ENCODE measurements around the gene GTF2F1.
"Not testable (repeated sequence)": the region's sequence is repeated elsewhere in the genome, so short reads cannot be mapped to it uniquely, and the experiment has no call there.

GTF2F1 gene

DNA sequence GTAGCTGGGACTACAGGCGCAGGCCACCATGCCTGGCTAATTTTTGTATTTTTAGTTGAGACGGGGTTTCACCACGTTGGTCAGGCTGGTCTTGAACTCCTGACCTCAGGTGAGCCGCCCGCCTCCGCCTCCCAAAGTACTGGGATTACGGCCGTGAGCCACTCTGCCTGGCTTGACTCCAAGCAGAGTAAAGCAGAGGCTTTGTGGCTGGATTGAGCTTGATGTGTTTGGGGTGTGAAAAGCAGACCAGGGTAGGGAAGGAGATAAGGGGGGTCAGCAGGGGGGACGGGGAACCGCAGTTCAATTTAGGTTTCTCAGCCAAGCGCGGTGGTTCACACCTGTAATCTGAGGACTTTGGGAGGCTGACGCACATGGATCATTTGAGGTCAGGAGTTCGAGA lies 35.8 kb downstream of the GTF2F1 start:
- no peak overlapping the region for H3K4me3 Mint-ChIP-seq
- peaks cover under 1% of the 10 kb centered on the region for H3K9me3 Mint-ChIP-seq
- peaks cover 5% of the 10 kb centered on the region for H3K4me1 Mint-ChIP-seq
- H3K27ac Mint-ChIP-seq = no peak overlapping the region
- no peak for ATAC-seq
- no peaks in the 10 kb centered on the region for H3K36me3 Mint-ChIP-seq
- no peaks in the 10 kb centered on the region for H3K27me3 Mint-ChIP-seq

GRCh38 chr19:6355321-6356040 lies 37.5 kb downstream of the GTF2F1 start:
- not testable (repeated sequence) for H3K9me3 Mint-ChIP-seq, H3K36me3 Mint-ChIP-seq, ATAC-seq, H3K27me3 Mint-ChIP-seq, H3K4me1 Mint-ChIP-seq, H3K4me3 Mint-ChIP-seq, H3K27ac Mint-ChIP-seq

DNA sequence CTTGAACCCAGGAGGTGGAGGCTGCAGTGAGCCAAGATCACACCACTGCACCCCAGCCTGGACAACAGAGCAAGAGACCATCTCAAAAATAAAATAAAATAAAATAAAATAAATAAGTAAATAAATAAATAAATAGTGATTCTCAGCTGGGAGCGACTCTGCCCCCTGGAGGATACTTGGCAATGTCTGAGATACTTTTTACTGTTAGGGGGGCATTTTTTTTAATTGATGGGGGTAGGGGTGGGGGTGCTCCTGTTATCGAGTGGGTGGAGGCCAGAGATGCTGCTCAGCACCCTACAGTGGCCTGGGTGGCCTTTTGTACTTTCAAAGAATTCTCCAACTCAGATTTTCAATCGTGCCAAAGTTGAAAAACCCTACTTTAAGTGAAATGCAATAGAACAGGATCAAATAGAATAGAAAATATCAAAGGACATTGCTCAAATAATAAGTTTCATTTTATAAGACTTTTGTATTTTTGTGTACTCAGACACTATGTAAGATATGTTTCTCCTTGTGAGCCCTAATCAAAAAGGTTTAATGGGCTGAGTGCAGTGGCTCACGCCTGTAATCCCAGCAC lies 38.8 kb downstream of the GTF2F1 start:
- Mint-ChIP-seq H3K27me3 (no peaks in the 10 kb centered on the region), H3K4me3 (no peak overlapping the region), H3K4me1 (no peaks in the 10 kb centered on the region), H3K9me3 (peaks cover 3% of the 10 kb centered on the region), H3K36me3 (no peaks in the 10 kb centered on the region), H3K27ac (no peak overlapping the region)
- no peak for ATAC-seq

DNA sequence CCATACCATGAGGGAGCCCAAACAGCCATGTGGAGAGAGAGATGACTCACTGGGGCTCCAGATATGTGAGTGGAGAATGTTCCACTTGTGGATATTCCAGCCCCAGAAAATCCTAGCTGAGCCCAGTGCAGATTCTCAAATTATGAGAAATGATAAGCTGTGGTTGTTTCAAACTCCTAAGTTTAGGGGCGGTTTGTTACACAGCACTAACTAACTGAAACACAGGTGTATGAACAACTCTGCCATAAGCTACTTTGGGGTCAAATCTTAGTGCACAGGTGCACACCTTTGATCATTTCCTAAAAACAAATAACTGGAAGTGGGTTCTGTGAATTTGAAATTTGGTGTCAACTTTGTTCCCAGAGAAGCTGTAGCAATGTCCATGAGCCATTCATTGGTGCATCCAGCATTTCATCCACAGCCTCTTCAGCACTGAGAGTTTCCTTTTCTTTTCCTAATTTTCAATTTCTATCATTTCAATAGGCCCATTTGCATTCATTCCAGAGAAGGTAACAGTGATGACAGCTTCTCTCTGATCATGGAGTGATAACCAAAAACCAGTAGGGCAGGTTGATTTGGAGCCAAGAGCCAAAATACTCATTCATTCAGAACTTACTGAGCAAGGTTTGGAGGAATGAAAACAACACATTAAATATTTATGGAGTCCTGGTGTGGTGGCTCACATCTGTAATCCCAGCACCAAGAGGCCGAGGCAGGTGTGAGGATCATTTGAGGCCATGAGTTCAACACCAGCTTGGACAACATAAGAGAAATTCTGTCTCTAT lies 40.4 kb downstream of the GTF2F1 start:
- Mint-ChIP-seq H3K27me3 (no peaks in the 10 kb centered on the region), H3K4me3 (no peak overlapping the region)

GRCh38 chr19:6350688-6351087 lies 42.3 kb downstream of the GTF2F1 start:
- H3K4me1 Mint-ChIP-seq = no peaks in the 10 kb centered on the region
- ATAC-seq = no peak
- H3K36me3 Mint-ChIP-seq = no peaks in the 10 kb centered on the region
- no peak overlapping the region for H3K4me3 Mint-ChIP-seq
- H3K9me3 Mint-ChIP-seq = peaks cover 3% of the 10 kb centered on the region
- H3K27me3 Mint-ChIP-seq = no peaks in the 10 kb centered on the region
- no peak overlapping the region for H3K27ac Mint-ChIP-seq

More for the DNA sequence above, 40.4 kb downstream of the GTF2F1 start:
- Mint-ChIP-seq H3K9me3 (peaks cover 3% of the 10 kb centered on the region), H3K36me3 (no peaks in the 10 kb centered on the region), H3K27ac (no peak overlapping the region), H3K4me1 (no peaks in the 10 kb centered on the region)
- no peak for ATAC-seq

DNA sequence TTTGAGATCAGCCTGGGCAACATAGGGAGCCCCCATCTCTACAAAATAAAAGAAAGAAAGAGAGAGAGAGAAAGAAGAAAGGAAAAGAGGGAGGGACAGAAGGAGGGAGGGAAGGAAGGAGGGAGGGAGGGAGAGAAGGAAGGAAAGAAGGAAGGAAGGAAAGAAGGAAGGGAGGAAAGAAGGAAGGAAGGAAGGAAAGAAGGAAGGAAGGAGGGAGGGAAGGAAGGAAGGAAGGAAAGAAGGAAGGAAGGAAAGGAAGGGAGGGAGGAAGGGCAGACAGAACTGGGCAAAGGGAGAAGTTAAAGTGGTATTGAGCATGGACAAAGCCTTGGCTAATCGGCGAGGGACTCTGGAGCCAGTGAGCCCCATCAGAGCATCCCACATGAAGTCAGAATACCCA lies 43.7 kb downstream of the GTF2F1 start:
- not testable (repeated sequence) for H3K36me3 Mint-ChIP-seq, H3K4me3 Mint-ChIP-seq, H3K27me3 Mint-ChIP-seq, ATAC-seq, H3K27ac Mint-ChIP-seq, H3K4me1 Mint-ChIP-seq, H3K9me3 Mint-ChIP-seq

- Mint-ChIP-seq H3K27ac (no peak overlapping the region), H3K9me3 (no peaks in the 10 kb centered on the region), H3K27me3 (peaks cover 8% of the 10 kb centered on the region), H3K4me1 (peaks cover 12% of the 10 kb centered on the region), H3K36me3 (peaks cover 5% of the 10 kb centered on the region), H3K4me3 (no peak overlapping the region)
- ATAC-seq = no peak
These were observed 49.5 kb downstream of the GTF2F1 start for GRCh38 chr19:6343462-6343861.

DNA sequence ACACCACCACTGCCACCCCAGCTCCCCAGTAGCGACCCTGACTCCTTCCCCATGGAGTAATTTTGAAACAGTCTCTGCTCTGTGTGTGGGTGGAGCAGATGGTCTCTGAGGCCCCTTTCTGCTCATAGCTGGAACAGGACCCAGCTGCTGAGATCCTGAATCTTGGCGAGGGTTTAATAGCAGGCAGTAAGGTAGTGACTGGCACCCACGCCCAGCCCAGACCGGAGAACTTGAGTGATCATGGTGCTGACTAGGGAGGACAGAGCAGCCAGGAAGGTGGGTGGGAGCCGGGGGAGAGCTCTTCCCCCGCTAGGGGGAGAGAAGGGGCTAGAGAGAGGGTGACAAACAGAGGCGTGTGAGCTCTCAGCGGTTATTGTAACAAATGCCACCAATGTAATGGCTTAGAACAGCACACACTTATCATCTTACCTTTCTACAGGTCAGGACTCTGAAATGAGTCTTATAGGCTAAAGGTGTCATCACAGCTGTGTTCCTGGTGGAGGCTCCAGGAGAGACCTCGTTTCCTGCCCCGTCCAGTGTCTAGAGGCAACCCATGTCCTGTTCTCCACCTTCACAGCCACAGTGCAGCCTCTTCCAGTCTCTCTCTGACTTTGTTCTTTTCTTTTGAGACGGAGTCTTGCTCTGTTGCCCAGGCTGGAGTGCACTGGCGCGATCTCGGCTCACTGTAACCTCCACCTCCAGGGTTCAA lies 52.3 kb downstream of the GTF2F1 start:
- no peak overlapping the region for H3K4me3 Mint-ChIP-seq
- peaks cover 5% of the 10 kb centered on the region for H3K36me3 Mint-ChIP-seq
- H3K9me3 Mint-ChIP-seq = no peaks in the 10 kb centered on the region
- H3K4me1 Mint-ChIP-seq = peaks cover 12% of the 10 kb centered on the region
- peaks cover 8% of the 10 kb centered on the region for H3K27me3 Mint-ChIP-seq
- peak; percentile 53 for ATAC-seq
- no peak overlapping the region for H3K27ac Mint-ChIP-seq

DNA sequence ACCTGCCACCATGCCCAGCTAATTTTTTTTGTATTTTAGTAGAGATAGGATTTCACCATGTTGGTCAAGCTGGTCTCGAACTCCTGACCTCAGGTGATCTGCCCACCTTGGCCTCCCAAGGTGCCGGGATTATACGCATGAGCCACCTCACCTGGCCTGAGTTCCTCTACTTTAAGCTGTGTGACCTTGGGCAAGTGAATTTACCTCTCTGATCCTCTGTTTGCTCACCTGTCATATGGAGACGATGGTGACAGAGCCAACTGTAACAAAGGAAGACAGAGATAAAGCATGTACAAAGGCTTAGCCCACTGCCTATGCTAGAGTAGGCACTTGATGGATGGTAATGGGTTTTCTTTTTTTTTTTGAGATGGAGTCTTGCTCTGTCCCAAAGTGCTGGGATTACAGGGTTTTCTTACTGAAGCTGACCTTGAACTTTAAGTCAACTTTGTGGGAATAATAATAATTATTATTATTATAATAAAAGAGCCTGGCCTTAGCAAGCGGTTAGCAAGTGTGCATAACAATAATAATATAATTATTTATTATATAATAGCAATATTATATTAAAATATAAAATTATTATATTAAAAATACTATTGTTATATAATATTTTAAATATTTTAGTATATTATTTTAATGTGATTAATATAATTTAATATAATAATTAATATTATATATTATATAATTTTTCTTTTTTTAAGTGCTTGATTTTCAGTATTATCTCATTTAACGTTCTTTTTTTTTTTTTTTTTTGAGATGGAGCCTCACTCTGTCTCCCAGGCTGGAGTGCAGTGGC lies 58.3 kb downstream of the GTF2F1 start:
- no peaks in the 10 kb centered on the region for H3K36me3 Mint-ChIP-seq
- no peak overlapping the region for H3K27ac Mint-ChIP-seq
- ATAC-seq = no peak
- no peaks in the 10 kb centered on the region for H3K4me1 Mint-ChIP-seq
- no peak overlapping the region for H3K4me3 Mint-ChIP-seq
- no peaks in the 10 kb centered on the region for H3K9me3 Mint-ChIP-seq
- no peaks in the 10 kb centered on the region for H3K27me3 Mint-ChIP-seq

DNA sequence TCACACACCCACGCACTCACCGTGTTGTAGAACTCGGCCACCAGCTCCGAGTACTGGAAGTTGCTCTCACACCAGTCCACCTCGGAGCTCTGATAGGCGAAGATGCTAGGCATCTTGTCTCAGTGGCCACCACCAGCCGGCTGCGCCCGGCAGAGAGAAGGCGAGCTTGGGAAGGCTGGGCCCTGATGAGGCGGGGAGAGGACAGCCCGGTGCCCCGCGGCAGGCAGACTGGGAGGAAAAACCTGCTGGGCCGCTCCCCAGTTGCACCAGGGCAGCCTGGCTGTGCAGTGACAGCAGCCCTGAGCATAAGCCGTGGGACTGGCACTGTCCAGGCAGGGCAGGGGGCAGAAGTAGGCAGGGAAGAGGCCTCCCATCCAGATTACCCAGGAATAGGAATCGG lies 59.5 kb downstream of the GTF2F1 start, which contains the start of gene ACER1:
Gene ACER1, minus strand, starts transcription at position 174 of the 400 bp plus-strand sequence. Its CDS starts 61 bp downstream, at position 113.
- Mint-ChIP-seq H3K27ac (no peak within 1 kb of the TSS), H3K27me3 (no peaks in the 10 kb centered on the region), H3K4me3 (no peak within 1 kb of the TSS), H3K9me3 (no peaks in the 10 kb centered on the region), H3K4me1 (no peaks in the 10 kb centered on the region), H3K36me3 (no peaks in the 10 kb centered on the region)
- ATAC-seq = no peak
